Cardiac muscle cell (in vitro differentiated cells and primary cell): ENCODE results near the gene PALB2. TPM values are rescaled to one million over a fixed set of nuclear protein-coding genes. Genes with fewer than 3 reads are reported as not detected.

Experiments
- DNase-seq, 2 donors: peaks; one replicate each; pipeline versions ENCODE4 v3.0.0 to v3.0.0-alpha.2; 2010 to 2017; ENCODE audit warnings: low read depth in 1 of 2, low spot score in 1 of 2
- H3K27ac ChIP-seq: fragments of 200-600 bp; sonication (generic); 2 replicates; pipeline ENCODE4 v1.5.1; 2016
- H3K27me3 ChIP-seq: fragments of 200-600 bp; sonication (generic); 2 replicates; pipeline ENCODE4 v1.6.0; 2016; ENCODE audit warnings: control low read depth
- H3K36me3 ChIP-seq: fragments of 200-600 bp; sonication (generic); 2 replicates; pipeline ENCODE4 v1.5.1; 2016; ENCODE audit warnings: control low read depth
- H3K4me1 ChIP-seq: fragments of 200-600 bp; sonication (generic); 2 replicates; pipeline ENCODE4 v1.8.1; 2017; ENCODE audit warnings: low read depth, mild to moderate bottlenecking, mixed run types
- H3K4me3 ChIP-seq: fragments of 200-600 bp; sonication (generic); 2 replicates; pipeline ENCODE4 v1.5.1; 2016; ENCODE audit warnings: mild to moderate bottlenecking
- H3K9me3 ChIP-seq: fragments of 200-600 bp; sonication (generic); 2 replicates; pipeline ENCODE4 v1.5.1; 2017; ENCODE audit warnings: low read depth, mild to moderate bottlenecking, control low read depth
- polyA plus RNA-seq: library from polyadenylated mRNA; unstranded; fragments of >200 nt; fragmentation: Nextera tagmentation; extraction: Ambion mirVana; gene quantifications from 2 replicates; pipeline ENCODE4 v1.2.1, GENCODE V29; 2016
- total RNA-seq: library from RNA; depleted of rRNA; stranded (reverse); fragments of >200 nt; gene quantifications from 2 replicates; pipeline ENCODE4 v1.2.3, GENCODE V29; 2016
- TF ChIP-seq, protein P1 (sequence below): IDR thresholded peaks from 2 replicates; pipeline ENCODE4 v1.5.1; 2012; ENCODE audit warnings: low read depth, mild to moderate bottlenecking, low read length

Gene PALB2
- total and polyA plus RNA-seq, 2 experiments from 2014 or later: 9.5 to 10.8 TPM

DNA sequence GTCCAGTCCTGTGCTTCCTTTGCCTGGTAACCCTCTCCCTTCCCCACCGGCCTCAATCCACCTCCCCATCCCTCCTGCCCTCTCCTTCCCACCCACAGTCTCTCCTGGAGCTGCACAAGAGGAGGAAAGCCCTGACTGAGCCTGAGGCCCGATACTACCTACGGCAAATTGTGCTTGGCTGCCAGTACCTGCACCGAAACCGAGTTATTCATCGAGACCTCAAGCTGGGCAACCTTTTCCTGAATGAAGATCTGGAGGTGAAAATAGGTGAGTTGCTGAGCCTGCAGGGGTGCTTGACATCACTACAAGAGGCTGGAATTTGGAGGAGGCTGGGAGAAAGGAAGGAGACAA, 38.9 kb upstream of the PALB2 start:
- Histone ChIP-seq H3K4me1 (peaks cover 5% of the 10 kb centered on the region), H3K36me3 (peaks cover 36% of the 10 kb centered on the region), H3K4me3 (peak overlapping the region; percentile 47), H3K9me3 (no peaks in the 10 kb centered on the region), H3K27ac (no peak overlapping the region), H3K27me3 (no peaks in the 10 kb centered on the region)
- no peak for DNase-seq
- TF ChIP-seq, protein P1, sequence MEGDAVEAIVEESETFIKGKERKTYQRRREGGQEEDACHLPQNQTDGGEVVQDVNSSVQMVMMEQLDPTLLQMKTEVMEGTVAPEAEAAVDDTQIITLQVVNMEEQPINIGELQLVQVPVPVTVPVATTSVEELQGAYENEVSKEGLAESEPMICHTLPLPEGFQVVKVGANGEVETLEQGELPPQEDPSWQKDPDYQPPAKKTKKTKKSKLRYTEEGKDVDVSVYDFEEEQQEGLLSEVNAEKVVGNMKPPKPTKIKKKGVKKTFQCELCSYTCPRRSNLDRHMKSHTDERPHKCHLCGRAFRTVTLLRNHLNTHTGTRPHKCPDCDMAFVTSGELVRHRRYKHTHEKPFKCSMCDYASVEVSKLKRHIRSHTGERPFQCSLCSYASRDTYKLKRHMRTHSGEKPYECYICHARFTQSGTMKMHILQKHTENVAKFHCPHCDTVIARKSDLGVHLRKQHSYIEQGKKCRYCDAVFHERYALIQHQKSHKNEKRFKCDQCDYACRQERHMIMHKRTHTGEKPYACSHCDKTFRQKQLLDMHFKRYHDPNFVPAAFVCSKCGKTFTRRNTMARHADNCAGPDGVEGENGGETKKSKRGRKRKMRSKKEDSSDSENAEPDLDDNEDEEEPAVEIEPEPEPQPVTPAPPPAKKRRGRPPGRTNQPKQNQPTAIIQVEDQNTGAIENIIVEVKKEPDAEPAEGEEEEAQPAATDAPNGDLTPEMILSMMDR: no peak

DNA sequence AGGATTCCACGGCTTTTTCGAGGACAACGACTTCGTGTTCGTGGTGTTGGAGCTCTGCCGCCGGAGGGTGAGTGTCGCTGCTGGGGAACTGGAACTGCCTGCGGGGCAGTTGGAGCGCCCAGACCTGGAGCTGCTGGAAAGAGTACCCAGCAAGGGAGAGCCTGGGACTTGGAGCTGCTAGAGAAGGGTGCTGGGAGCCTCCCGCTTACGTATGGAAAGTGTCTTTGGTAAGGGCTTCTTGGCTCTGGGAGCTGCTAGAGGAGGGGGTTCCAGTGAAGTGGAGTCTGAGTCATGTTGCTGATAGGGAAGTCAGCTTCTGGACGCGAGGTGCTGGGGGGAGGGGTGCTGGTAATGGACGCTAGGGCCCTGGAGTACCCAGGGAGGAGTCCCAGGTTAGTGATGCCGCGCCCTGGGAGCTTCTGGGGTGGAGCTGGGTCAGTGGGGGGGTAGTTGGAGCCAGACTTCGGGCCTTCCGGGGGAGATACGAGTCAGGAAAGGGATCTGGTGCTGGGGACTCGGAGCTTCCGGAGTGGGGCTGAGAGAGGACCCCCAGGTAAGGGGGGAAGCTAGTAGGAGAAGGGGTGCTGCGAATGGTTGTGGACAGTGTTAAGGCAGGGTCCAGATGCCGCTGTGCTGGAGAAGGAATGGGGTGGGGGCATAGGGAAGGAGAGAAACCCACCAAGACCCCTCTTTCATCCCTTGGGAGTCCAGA, 38.3 kb upstream of the PALB2 start:
- Histone ChIP-seq H3K27me3 (no peaks in the 10 kb centered on the region), H3K9me3 (no peaks in the 10 kb centered on the region), H3K4me1 (peaks cover 9% of the 10 kb centered on the region), H3K4me3 (peak overlapping the region; percentile 47), H3K27ac (peak overlapping the region; percentile 10), H3K36me3 (peaks cover 33% of the 10 kb centered on the region)
- DNase-seq: peak; percentile 43 to 54
- TF ChIP-seq, protein P1: no peak

DNA sequence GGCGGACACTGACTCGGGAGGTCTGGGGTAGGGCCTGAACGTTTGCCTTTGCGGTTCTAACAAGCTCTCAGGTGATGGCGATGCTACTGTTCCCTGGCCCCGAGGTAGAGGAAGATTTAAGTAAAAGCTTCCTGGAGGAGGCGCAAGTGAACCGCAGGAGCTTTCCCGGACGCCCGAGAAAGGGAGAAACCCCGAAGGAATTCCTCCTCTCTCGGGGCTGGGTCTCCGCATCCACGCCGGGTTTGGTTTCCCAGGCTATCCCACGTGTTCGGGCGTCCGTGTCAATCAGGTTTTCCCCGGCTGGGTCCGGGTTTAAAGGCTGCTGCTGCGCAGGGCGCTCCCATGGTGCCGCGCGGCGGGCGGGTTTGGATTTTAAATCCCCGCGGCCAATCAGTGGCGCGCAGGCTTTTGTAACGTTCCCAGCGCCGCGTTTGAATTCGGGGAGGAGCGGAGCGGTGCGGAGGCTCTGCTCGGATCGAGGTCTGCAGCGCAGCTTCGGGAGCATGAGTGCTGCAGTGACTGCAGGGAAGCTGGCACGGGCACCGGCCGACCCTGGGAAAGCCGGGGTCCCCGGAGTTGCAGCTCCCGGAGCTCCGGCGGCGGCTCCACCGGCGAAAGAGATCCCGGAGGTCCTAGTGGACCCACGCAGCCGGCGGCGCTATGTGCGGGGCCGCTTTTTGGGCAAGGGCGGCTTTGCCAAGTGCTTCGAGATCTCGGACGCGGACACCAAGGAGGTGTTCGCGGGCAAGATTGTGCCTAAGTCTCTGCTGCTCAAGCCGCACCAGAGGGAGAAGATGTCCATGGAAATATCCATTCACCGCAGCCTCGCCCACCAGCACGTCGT, 37.5 kb upstream of the PALB2 start, which contains the start of gene PLK1:
Gene PLK1 (plus strand): TSS at position 460 of the 844 bp plus-strand sequence. CDS start 44 bp downstream, at position 504.
- H3K27me3 ChIP-seq: no peaks in the 10 kb centered on the region
- TF ChIP-seq, protein P1: peak; percentile 57
- H3K4me1 ChIP-seq: peaks cover 11% of the 10 kb centered on the region
- no peaks in the 10 kb centered on the region for H3K9me3 ChIP-seq
- peaks cover 25% of the 10 kb centered on the region for H3K36me3 ChIP-seq
- DNase-seq: peak; percentile 87 to 92
- peak within 1 kb of the TSS; percentile 47 for H3K4me3 ChIP-seq
- H3K27ac ChIP-seq: peak within 1 kb of the TSS; percentile 10

DNA sequence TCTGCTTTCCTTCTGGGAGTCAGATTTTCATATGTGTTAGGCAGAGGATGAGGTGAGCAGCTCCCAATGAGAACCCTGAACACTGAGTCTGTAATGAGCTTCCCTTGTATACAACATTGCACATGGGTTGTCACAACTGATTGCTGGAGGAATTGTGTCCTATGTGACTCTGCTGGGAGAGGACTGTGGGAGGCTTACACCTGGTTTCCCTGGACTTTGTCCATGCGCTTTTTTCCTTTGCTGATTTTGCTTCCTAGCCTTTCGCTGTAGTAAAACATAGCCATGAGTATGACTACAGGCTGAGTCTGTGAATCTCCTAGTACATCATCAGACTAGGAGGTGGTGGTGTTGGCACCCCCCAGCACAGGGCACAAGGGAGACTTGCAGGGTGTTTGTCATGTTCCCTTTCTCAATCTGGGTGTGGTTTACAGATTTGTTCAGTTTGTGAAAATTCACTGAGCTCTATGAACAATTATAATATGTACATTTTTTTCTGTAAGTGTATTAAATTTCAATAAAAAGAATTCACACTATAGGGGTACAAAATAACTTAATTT, 35.9 kb upstream of the PALB2 start:
- H3K27ac ChIP-seq: no peak overlapping the region
- TF ChIP-seq, protein P1: no peak

DNA sequence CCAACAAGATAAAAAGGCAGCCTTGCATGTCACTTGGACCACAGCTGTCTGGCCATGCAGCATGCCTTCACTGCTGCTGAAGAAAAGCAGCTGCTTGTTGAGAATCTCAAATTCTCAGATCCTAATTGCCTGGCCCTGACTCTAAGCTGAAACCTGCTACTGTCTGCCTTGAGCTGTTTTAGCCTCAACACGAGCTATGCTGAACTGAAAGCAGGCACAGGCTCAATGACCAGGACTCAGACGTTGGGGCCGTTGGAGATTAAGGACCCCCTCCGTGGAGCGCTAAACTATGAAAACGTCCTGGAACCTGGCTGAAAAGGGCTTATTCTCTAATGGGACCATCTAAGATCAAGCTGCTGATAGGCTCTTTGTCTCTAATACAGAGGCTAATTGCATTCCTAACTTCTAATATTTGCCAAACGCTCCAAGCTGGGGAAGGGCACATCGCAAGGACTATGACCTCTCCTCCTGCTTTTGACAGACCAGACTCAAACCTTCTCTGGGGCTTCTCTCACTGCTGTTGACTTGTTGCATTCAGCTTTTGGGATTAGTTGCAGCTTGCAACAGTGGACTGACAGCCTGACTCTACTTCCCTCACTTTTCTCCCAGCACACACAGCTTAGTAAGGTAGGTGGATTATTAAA, 33.0 kb upstream of the PALB2 start:
- TF ChIP-seq, protein P1: no peak
- DNase-seq: peak in 1 of 2 donors; percentile 20
- Histone ChIP-seq H3K4me1 (peaks cover 7% of the 10 kb centered on the region), H3K27me3 (no peaks in the 10 kb centered on the region), H3K9me3 (no peaks in the 10 kb centered on the region), H3K4me3 (no peak overlapping the region), H3K36me3 (peaks cover 13% of the 10 kb centered on the region), H3K27ac (peak overlapping the region; percentile 35)

More for the DNA sequence above, 35.9 kb upstream of the PALB2 start:
- Histone ChIP-seq H3K4me1 (peaks cover 11% of the 10 kb centered on the region), H3K27me3 (no peaks in the 10 kb centered on the region), H3K4me3 (no peak overlapping the region), H3K9me3 (no peaks in the 10 kb centered on the region), H3K36me3 (peaks cover 21% of the 10 kb centered on the region)
- DNase-seq: no peak
